Jurkat, Clone E6-1 (cell line): ENCODE measurements around the gene CDKN2B.

ENCODE experiments used
- DNase-seq: peaks from one replicate; pipeline ENCODE4 v3.0.0-alpha.2; 2011; ENCODE audit warnings: low read depth, low spot score
- H3K4me3 ChIP-seq: 2 replicates; pipeline ENCODE4 v1.5.1; 2011; ENCODE audit warnings: mild to moderate bottlenecking, low read length, control low read depth, moderate library complexity

Gene CDKN2B

GRCh38 chr9:22036866-22037626, 27.9 kb upstream of the CDKN2B start:
- DNase-seq = no peak

GRCh38 chr9:22035591-22036011, 26.5 kb upstream of the CDKN2B start:
- H3K4me3 ChIP-seq = no peak overlapping the region
- no peak for DNase-seq

More at GRCh38 chr9:22036866-22037626, 27.9 kb upstream of the CDKN2B start:
- H3K4me3 ChIP-seq = no peak overlapping the region

GRCh38 chr9:22033012-22033630, 24.0 kb upstream of the CDKN2B start:
- no peak overlapping the region for H3K4me3 ChIP-seq
- DNase-seq = no peak

- no peak overlapping the region for H3K4me3 ChIP-seq
- DNase-seq = no peak
These were observed 22.7 kb upstream of the CDKN2B start for GRCh38 chr9:22031655-22032411.

GRCh38 chr9:22030101-22030598, 21.0 kb upstream of the CDKN2B start:
- DNase-seq = no peak
- no peak overlapping the region for H3K4me3 ChIP-seq

- H3K4me3 ChIP-seq = no peak overlapping the region
- DNase-seq = no peak
These were observed 20.1 kb upstream of the CDKN2B start for GRCh38 chr9:22029231-22029630.

GRCh38 chr9:22028394-22028793, 19.3 kb upstream of the CDKN2B start:
- no peak for DNase-seq
- H3K4me3 ChIP-seq = no peak overlapping the region

- DNase-seq = no peak
- H3K4me3 ChIP-seq = no peak overlapping the region
These were observed 17.6 kb upstream of the CDKN2B start for GRCh38 chr9:22026696-22027095.

- DNase-seq = no peak
- H3K4me3 ChIP-seq = no peak overlapping the region
These were observed 13.3 kb upstream of the CDKN2B start for GRCh38 chr9:22022396-22022795.

- no peak for DNase-seq
These were observed 1.9 kb upstream of the CDKN2B start for GRCh38 chr9:22010866-22011625.

GRCh38 chr9:22009506-22009867, 382 bp upstream of the CDKN2B start:
- no peak for DNase-seq
- H3K4me3 ChIP-seq = no peak overlapping the region

More at GRCh38 chr9:22010866-22011625, 1.9 kb upstream of the CDKN2B start:
- H3K4me3 ChIP-seq = no peak overlapping the region

GRCh38 chr9:22008384-22008716, 755 bp downstream of the CDKN2B start:
- no peak overlapping the region for H3K4me3 ChIP-seq
- DNase-seq = no peak

GRCh38 chr9:22005702-22006606, 3.2 kb downstream of the CDKN2B start:
- DNase-seq = no peak
- H3K4me3 ChIP-seq = no peak overlapping the region

GRCh38 chr9:22005021-22005701, 3.9 kb downstream of the CDKN2B start:
- DNase-seq = no peak
- no peak overlapping the region for H3K4me3 ChIP-seq

- no peak for DNase-seq
- no peak overlapping the region for H3K4me3 ChIP-seq
These were observed 7.1 kb downstream of the CDKN2B start for GRCh38 chr9:22002038-22002437.

- H3K4me3 ChIP-seq = no peak overlapping the region
- no peak for DNase-seq
These were observed 11.1 kb downstream of the CDKN2B start for GRCh38 chr9:21998026-21998425.

- no peak for DNase-seq
- H3K4me3 ChIP-seq = no peak overlapping the region
These were observed 11.6 kb downstream of the CDKN2B start for GRCh38 chr9:21997480-21997879.

GRCh38 chr9:21996858-21997257, 12.2 kb downstream of the CDKN2B start:
- no peak for DNase-seq

More at GRCh38 chr9:21996858-21997257, 12.2 kb downstream of the CDKN2B start:
- no peak overlapping the region for H3K4me3 ChIP-seq
